Measurements from ENCODE around the gene SPHKAP.

DNA sequence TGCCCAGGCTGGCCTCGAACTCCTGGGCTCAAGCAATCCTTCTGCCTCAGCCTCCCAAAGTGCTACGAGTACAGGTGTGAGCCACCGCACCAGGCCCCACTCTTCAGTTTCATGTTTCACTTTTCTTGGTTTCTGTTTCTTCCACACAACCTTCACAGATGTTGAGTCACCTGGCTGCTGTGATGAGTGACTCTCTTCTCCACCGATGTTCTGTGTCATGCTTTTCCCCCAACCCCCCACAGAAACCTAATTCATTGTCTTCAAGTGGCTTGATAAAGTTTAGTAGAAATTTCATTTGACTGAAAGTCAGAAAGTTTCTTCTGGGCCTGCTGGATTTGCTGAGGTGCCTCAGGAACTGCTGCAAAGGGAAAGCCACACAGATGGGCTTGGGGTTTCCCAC is 78.5 kb downstream of the SPHKAP start:
- no peak for TF ChIP-seq EZH2 (IDR thresholded peaks at IDR 0.05)
- no peak for TF ChIP-seq POLR2AphosphoS5 (IDR thresholded peaks at IDR 0.05; ENCODE audit: borderline replicate concordance, low read depth, low read length)

Data from SK-N-MC (cell line).